Psoas muscle (tissue), 8 donors: ENCODE data around the gene CDK5RAP2. TPM values are rescaled to one million over a fixed set of nuclear protein-coding genes. Genes with fewer than 3 reads are reported as not detected.

Experiments
- ATAC-seq, 4 donors: fragments of 200-7000 bp; cut with Tn5 transposase; one replicate each; pipeline ENCODE4 v1.9.1; 2020; ENCODE audit warnings: moderate library complexity in 3 of 4, mild to moderate bottlenecking in 2 of 4
- DNase-seq, 2 donors: peaks; one replicate each; pipeline ENCODE4 v3.0.0-alpha.2; 2020
- H3K27ac ChIP-seq: fragments of 200-600 bp; one replicate; pipeline ENCODE4 v1.8.0; 2022
- H3K27me3 ChIP-seq, 3 donors: fragments of 200-600 bp in 1 of 3; one replicate each; pipeline versions ENCODE4 v1.6.1 to v1.8.0; 2013 to 2022; ENCODE audit warnings: low read length in 2 of 3, mild to moderate bottlenecking in 2 of 3, moderate library complexity in 1 of 3; ENCODE audit not compliant: insufficient read depth in 3 of 3
- H3K36me3 ChIP-seq, 2 donors: fragments of 200-600 bp in 1 of 2; one replicate each; pipeline versions ENCODE4 v1.6.1 to v1.8.0; 2013 to 2022; ENCODE audit warnings: low read depth in 1 of 2, mild to moderate bottlenecking in 1 of 2, moderate library complexity in 1 of 2; ENCODE audit not compliant: insufficient read depth in 1 of 2
- H3K4me1 ChIP-seq: fragments of 200-600 bp; one replicate; pipeline ENCODE4 v1.8.0; 2022
- H3K4me3 ChIP-seq: fragments of 200-600 bp; one replicate; pipeline ENCODE4 v1.8.0; 2022; ENCODE audit warnings: mild to moderate bottlenecking
- H3K9me3 ChIP-seq: fragments of 200-600 bp; one replicate; pipeline ENCODE4 v1.8.0; 2022
- CTCF ChIP-seq: fragments of 200-600 bp; IDR thresholded peaks from one replicate; pipeline ENCODE4 v1.8.0; 2022; ENCODE audit warnings: antibody characterized with exemption
- WGBS, 3 donors: extraction: QIAGEN DNeasy Blood & Tissue Kit; methylation state at CpG; one replicate each; pipeline versions ENCODE4 v1.1.6 to v1.1.7; 2013; 5-methylcytosine and 5-hydroxymethylcytosine counted together
- intact Hi-C, 2 donors: fragments of 100-400 bp; cut with DNase I; formaldehyde crosslinking; loops; one replicate each; pipeline versions ENCODE4 v1.11.0 to v1.14.2; 2022
- polyA plus RNA-seq, 3 donors: library from polyadenylated mRNA; stranded (reverse); fragments of 200-250 nt; gene quantifications; one replicate each; pipeline ENCODE4 v1.2.3, GENCODE V29; 2013
- total RNA-seq, 4 donors: library from RNA; stranded (reverse); fragmentation: NEBNext Ultra II Directional in 2 of 4; extraction: Animal tissue kit (Norgen Biotek cat#: 25700) in 2 of 4; gene quantifications; one replicate each; pipeline versions ENCODE4 v1.2.1 to v1.2.4, GENCODE V29; 2021 to 2023
- donor health status: healthy with polysubstance abuse.
- donor health status: DM: no; HTN: no; CAD: no; lungs with moderate emphysema.
- donor health status: Bipolar disorder and iron deficiency.
- donor health status: healthy.
- donor health status: DM: yes; HTN: yes; CAD: no.
- donor health status: DM: no; HTN: no; CAD: no.
- donor health status: DM: no; HTN: no; CAD: no.
- donor health status: DM: yes; HTN: yes; CAD: no.

Gene CDK5RAP2
- total and polyA plus RNA-seq, 7 donors, result 26.0 to 95.1 (median 60.3) TPM

DNA sequence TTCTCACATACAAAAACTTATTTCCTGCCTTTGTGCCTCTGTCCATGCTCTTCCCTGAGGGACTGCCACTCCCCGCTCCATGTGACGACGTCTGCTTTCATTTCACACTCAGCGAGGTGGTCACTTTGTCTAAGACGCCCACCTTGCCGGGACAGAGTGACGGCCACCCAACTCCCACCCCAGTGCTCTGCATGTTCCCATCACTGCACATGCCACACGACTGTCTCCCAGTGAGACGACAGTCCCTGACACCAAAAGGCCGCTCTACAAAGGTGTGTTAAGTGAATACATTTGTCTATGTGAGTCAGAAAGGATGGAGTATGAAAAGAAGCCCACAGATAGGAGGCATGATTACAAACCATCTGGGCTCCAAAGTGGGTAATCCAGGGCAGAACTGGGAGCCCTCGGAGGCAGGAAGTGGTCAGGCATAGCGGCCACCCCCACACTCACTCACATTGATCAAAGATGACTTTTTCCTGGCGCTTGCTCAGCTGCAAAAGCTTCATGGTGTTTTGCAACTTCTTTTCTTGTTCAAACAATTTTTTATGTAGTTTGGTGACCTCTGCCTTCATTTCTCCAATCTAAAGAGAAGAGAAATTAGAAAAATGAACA is 185.8 kb downstream of the CDK5RAP2 start:
- ATAC-seq (no peak), DNase-seq (no peak)
- no peak for TF ChIP-seq CTCF
- no peak overlapping the region for H3K27ac ChIP-seq
- no peaks in the 10 kb centered on the region for H3K27me3 ChIP-seq
- H3K4me3 ChIP-seq, result no peak overlapping the region
- 91 to 94% (median 91%) methylated on average over 13 of the region's 13 CpGs for WGBS, 3 donors
- intact Hi-C loops, result no loop called here
- peaks cover 8% of the 10 kb centered on the region for H3K4me1 ChIP-seq
- H3K9me3 ChIP-seq, result no peaks in the 10 kb centered on the region
- H3K36me3 ChIP-seq, result peaks cover 7 to 98% of the 10 kb centered on the region in 2 donors

GRCh38 chr9:120393386-120394057 is 186.4 kb downstream of the CDK5RAP2 start:
- peak in 2 of 4 donors; percentile 33 to 54 for ATAC-seq
- TF ChIP-seq CTCF, result no peak
- peaks cover 8% of the 10 kb centered on the region for H3K4me1 ChIP-seq
- peaks cover 5 to 98% of the 10 kb centered on the region in 2 donors for H3K36me3 ChIP-seq
- H3K4me3 ChIP-seq, result no peak overlapping the region
- no peak overlapping the region for H3K27ac ChIP-seq
- no peaks in the 10 kb centered on the region for H3K9me3 ChIP-seq
- intact Hi-C loops, result no loop called here
- no peaks in the 10 kb centered on the region for H3K27me3 ChIP-seq
- no peak for DNase-seq
- 52 to 85% (median 63%) methylated on average over 7 of the region's 7 CpGs for WGBS, 3 donors

DNA sequence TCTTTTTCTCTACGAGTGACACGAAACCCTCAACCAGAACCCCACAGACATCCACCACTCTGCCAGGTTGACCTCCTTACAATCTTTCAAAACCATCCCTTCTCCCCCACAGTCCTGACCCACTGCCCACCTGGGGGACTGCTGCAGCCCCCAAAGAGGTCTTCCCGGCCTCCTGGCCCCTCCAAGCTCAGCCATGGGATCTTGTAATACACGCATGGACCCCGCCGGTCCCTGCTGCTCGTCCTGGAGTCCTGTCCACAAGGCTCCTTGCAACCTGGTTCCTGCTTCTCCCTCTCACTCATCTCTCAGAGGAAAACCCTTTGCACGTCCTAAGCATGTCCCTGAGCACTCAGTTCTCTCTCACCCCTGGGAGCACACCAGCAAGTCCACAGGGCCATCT is 187.3 kb downstream of the CDK5RAP2 start:
- DNase-seq, result no peak
- Histone ChIP-seq H3K27ac (no peak overlapping the region), H3K36me3 (peaks cover 5 to 92% of the 10 kb centered on the region in 2 donors), H3K27me3 (no peaks in the 10 kb centered on the region), H3K9me3 (no peaks in the 10 kb centered on the region), H3K4me1 (peaks cover 8% of the 10 kb centered on the region), H3K4me3 (no peak overlapping the region)
- WGBS, 3 donors, result 88 to 94% (median 93%) methylated on average over 8 of the region's 8 CpGs
- intact Hi-C loops, result no loop called here
- ATAC-seq, result no peak
- no peak for TF ChIP-seq CTCF

DNA sequence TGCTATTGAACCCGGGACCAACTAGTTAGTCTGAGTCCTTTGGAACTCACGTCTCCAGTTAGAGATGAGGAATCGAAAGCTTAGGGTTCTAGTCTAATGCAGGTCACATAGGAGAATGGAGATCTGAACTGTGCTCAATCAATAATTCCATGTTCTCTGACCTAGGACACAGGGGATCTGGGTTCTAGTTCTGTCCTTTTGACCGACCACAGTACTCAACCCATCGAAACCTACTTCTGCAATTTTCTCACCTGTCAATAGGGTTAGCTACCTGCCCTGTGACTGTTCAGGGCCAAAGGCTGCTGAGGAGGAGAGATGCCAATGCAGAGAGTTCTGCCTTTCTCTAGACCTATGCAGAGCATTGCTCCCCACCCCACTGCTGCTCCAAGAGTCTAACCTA is 187.7 kb downstream of the CDK5RAP2 start:
- 95 to 98% (median 98%) methylated on average over 5 of the region's 5 CpGs for WGBS, 3 donors
- Histone ChIP-seq H3K4me1 (peaks cover 8% of the 10 kb centered on the region), H3K4me3 (no peak overlapping the region), H3K36me3 (peaks cover 5 to 88% of the 10 kb centered on the region in 2 donors), H3K27me3 (no peaks in the 10 kb centered on the region), H3K9me3 (no peaks in the 10 kb centered on the region), H3K27ac (no peak overlapping the region)
- DNase-seq, result no peak
- intact Hi-C loops, result no loop called here
- no peak for ATAC-seq
- TF ChIP-seq CTCF, result no peak
